PFSK-1 (cell line): ENCODE measurements around the gene CLMN.

Source experiments
- FOXP2 ChIP-seq: optimal IDR thresholded peaks from 2 replicates; pipeline ENCODE3; 2011; ENCODE audit warnings: borderline replicate concordance, control low read depth, inconsistent platforms; ENCODE audit not compliant: insufficient read depth; ENCODE audit errors: extremely low read length, extremely low read depth
- TAF1 ChIP-seq: IDR thresholded peaks from 2 replicates; pipeline ENCODE4 v1.6.1; 2012; ENCODE audit warnings: low read length, control low read depth, borderline replicate concordance; ENCODE audit not compliant: insufficient read depth

- TF ChIP-seq TAF1 (no peak), FOXP2 (no peak)
Measured at GRCh38 chr14:95144849-95145248, 174.9 kb downstream of the CLMN start.
